ENCODE results near the gene RFTN1.

RFTN1 gene

GRCh38 chr3:16449369-16449768 is 64.1 kb downstream of the RFTN1 start:
- FAIRE-seq = no peak
- no peak for DNase-seq (ENCODE audit: extremely low spot score, insufficient read length, low read depth)

DNA sequence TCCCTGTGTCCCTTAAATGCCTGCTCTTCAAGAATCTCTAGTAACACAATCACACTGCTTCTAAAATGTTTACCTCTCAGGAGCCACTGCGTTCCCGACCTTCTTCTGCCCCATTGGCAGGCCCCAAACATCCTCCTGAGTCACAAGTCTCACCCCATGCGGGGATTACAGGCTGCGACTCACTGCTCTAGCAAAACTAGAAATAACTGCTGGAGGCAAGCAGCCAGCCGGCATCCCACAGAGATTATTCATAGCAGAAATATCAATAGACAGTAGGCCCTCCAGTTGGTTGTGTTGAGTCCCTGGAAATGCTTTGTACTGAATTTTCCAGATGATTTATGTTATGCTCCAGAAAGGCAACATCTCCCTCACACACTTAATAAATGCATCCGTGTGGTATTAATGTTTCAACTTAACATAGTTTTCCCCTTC is 64.8 kb downstream of the RFTN1 start:
- FAIRE-seq (no peak), DNase-seq (ENCODE audit: extremely low spot score, insufficient read length, low read depth) (no peak)

GRCh38 chr3:16447135-16447534 is 66.4 kb downstream of the RFTN1 start:
- no peak for FAIRE-seq
- DNase-seq (ENCODE audit: extremely low spot score, insufficient read length, low read depth) = no peak

DNA sequence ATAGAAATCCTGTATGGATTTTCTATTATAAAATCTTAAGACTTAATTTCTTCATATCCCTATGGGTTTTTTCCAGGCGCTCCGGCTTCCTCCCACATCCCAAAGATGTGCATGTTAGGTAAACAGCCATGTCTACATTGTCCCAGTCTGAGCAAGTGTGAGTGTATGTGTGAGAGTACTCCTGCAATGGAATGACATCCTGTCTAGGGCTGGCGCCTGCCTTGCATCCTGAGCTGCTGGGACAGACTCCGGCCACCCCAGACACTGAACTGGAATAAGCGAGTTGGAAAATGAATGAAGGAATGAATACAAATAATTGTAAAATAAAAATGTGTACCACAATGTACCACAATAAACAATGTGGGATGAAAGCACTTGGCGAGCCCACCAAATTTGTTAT is 69.2 kb downstream of the RFTN1 start:
- no peak for FAIRE-seq
- no peak for DNase-seq (ENCODE audit: extremely low spot score, insufficient read length, low read depth)

GRCh38 chr3:16442730-16443129 is 70.8 kb downstream of the RFTN1 start:
- FAIRE-seq = peak; percentile 9

GRCh38 chr3:16441371-16441875 is 72.1 kb downstream of the RFTN1 start:
- DNase-seq (ENCODE audit: extremely low spot score, insufficient read length, low read depth) (no peak), FAIRE-seq (no peak)

More at GRCh38 chr3:16442730-16443129, 70.8 kb downstream of the RFTN1 start:
- no peak for DNase-seq (ENCODE audit: extremely low spot score, insufficient read length, low read depth)

GRCh38 chr3:16439848-16440708 is 73.4 kb downstream of the RFTN1 start:
- FAIRE-seq (no peak), DNase-seq (ENCODE audit: extremely low spot score, insufficient read length, low read depth) (no peak)

DNA sequence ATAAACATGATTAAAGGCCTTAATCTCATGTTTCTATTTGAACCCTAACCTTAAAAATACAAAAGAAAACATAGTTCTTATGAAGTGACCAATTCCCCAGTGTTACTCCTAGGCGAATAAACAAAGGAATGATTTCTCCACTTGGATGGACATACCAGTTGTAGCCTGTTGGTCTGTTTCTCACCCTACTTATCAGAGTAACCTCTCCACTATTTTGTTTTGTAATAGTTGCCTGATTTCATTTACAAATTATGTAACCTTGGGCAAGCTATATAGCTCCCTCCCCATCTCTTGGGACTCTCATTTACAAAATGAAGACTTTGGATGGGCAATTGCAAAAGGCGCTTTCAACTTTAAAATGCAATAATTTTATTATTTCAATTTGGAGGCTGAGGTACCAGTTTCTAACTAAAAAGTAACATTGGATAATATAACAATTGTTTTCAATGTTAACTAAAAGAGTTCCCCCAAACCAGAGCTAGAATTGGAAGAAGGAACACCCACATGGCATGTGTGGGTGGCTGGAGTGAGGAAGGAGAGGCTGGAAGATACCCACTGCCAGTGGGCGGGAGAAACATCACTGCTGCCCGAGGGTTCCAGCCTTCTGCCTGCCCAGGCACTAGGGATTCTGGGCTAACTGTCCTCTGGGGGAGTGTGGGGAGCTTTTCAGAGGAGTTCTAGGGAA is 74.2 kb downstream of the RFTN1 start:
- no peak for DNase-seq (ENCODE audit: extremely low spot score, insufficient read length, low read depth)
- FAIRE-seq = no peak

GRCh38 chr3:16437640-16438039 is 75.9 kb downstream of the RFTN1 start:
- DNase-seq (ENCODE audit: extremely low spot score, insufficient read length, low read depth) (no peak), FAIRE-seq (no peak)

- peak; percentile 43 for DNase-seq (ENCODE audit: extremely low spot score, insufficient read length, low read depth)
- peak; percentile 100 for FAIRE-seq
Measured at GRCh38 chr3:16433701-16434151, 79.8 kb downstream of the RFTN1 start.

DNA sequence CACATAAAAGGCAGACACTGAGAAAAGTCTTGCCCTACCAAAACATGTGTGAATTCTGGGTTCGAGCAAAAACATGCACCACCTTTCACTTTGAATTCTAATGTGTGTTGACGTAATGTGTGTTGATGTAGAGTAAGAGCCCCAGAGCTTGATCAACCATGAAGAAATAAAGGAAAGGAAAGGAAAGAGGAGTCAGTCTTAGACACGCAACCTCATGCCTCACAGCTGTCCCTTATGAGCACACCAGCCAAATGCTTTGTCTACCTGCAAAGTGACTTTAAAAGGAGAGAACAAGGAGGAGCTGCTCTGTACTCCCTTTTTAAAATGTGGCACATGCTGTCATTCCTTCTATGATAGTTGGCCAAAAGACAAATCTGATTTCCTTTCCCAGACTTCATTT is 80.8 kb downstream of the RFTN1 start:
- peak; percentile 92 for FAIRE-seq
- DNase-seq (ENCODE audit: extremely low spot score, insufficient read length, low read depth) = no peak

GRCh38 chr3:16430717-16431630 is 82.5 kb downstream of the RFTN1 start:
- DNase-seq (ENCODE audit: extremely low spot score, insufficient read length, low read depth) = no peak
- peak; percentile 91 for FAIRE-seq

DNA sequence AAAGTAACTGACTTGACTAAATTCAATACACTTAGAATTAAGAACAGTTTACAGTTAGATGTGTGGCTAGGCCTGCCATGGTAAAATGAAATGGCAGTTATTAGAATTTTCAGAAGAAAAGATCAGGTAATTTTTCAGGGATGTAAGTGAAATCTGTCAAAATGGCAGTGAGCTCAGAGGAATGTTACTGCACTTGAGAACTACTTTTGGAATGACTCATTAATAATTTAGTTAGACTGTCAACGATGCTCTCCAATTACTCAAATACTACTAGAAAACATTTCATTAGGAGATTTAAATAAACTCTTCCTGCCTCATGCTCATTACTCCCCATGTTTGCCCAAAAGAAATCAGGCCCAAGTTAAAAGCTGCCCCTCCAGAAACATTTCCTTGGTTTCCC is 84.4 kb downstream of the RFTN1 start:
- FAIRE-seq (no peak), DNase-seq (ENCODE audit: extremely low spot score, insufficient read length, low read depth) (no peak)

DNA sequence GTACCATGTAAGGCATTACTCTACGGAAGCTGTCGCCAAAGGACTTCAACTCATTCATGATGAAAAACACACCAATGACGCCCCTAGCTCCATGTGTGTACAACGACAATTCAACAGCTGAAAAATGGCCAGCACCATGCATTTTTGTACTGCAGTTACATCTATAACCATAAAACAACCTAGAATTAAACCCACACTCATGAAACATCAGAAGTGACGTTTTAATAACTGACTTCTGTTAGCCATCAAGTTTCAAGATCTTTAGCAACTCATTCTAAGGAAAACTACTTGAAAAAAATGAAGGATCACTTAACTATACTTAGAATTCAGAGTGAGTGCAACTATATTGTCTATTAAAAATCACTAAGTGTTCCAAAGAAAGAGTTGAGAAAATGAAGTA is 84.9 kb downstream of the RFTN1 start:
- DNase-seq (ENCODE audit: extremely low spot score, insufficient read length, low read depth) = no peak
- no peak for FAIRE-seq

DNA sequence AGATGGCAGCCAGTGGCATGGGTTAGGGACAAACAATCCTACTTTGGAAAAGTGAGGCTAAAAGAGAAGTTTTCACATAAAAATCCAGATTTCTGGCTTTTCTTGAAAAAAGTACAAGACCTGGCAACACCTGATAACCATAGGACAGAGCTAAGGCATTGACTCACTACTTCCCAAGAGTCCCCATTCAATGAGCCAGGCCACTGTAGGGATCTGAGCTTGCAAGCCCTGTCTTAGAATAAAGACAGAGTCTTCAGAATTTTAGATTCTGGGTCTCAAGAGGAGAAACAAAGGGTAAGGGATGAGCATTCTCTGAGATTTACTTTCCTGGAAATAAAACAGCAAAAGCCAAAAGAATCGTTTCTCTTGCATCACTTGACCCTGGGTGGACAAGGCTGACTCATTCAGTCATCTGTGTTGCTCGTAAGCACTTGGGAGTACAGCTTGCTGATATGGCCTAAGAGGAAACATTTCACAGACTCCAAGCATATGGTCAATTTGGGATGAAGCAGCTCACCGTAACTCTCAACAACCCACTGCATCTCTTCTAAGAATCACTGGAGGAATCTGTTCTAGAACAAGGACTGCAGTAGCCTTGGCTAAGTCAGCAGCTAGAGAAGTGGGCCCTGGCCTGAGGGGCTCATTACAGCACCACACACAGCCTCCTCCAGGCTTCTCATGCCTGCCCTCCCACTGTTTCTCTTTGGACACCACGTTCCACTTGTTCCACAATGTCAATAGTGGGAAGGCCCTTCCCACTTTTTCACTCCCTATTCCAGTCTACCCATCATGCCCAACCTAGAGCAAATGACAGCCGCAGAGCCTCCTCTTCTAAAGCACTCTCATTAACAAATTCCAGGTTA is 86.2 kb downstream of the RFTN1 start:
- DNase-seq (ENCODE audit: extremely low spot score, insufficient read length, low read depth) = no peak

GRCh38 chr3:16426665-16427064 is 86.8 kb downstream of the RFTN1 start:
- FAIRE-seq (no peak), DNase-seq (ENCODE audit: extremely low spot score, insufficient read length, low read depth) (no peak)

More for the DNA sequence above, 86.2 kb downstream of the RFTN1 start:
- no peak for FAIRE-seq

DNA sequence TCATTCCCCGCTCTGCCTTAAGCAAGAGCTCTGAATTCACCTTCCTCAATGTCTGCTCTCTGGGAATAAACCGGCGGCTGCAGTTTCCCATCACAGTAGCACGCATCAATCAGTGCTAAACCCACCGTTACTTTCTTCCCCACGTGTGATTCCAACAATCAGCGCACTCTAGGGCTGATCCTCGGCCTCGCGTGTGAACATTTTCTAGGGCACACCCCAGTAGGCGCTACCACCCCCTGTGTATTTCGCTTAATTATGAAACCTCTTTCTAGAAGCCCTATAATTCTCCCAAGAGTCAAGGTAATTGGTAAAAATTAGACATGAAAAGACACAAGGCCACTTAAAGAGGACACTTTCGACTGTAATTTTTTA is 87.5 kb downstream of the RFTN1 start:
- no peak for FAIRE-seq

DNA sequence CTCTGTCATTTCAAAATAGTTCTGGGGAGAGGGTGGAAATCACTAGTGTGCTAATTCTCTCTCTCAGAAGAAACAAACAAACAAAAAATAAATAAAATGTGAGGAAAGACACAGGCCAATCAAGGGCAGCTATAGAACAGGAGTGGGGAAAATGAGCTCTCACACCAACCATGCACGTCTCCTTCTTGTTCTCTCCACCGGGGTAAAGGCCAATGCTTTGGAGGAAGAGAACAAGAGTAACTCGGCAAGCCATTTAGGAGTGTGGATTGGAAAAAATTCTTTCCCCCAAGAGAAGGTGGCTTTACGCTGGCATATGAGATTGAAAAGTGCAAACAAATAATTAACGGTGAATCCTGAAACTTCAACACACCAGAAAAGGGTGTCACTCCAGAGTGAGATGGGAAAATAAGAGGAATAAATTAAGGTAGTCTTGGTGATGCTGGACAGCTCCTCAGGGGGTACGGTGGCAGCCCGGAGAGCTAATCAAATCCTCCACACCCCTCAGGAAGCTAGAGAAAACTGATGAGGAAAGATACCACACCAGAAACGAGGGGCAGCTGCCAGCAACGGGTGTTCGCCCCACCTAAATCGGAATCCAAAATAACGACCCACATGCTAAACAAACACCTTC is 88.0 kb downstream of the RFTN1 start:
- DNase-seq (ENCODE audit: extremely low spot score, insufficient read length, low read depth) (no peak), FAIRE-seq (no peak)

More for the DNA sequence above, 87.5 kb downstream of the RFTN1 start:
- DNase-seq (ENCODE audit: extremely low spot score, insufficient read length, low read depth) = no peak

All from GM18507 (cell line).